ENCODE results near the gene NKX2-4.

GRCh38 chr20:21389368-21389767 lies 8.0 kb downstream of the NKX2-4 start:
- TF ChIP-seq PRDM2 (tag by site-specific recombination; IDR thresholded peaks at IDR 0.05; ENCODE audit: borderline replicate concordance), result no peak
- no peak for TF ChIP-seq CTCF (tag by site-specific recombination; IDR thresholded peaks at IDR 0.05)
- no peak for TF ChIP-seq ZNF518A (tag by site-specific recombination; conservative IDR thresholded peaks at IDR 0.05; ENCODE audit: low read depth)
- TF ChIP-seq MYNN (tag by site-specific recombination; IDR thresholded peaks at IDR 0.05; ENCODE audit: borderline replicate concordance), result no peak
- TF ChIP-seq PBX3 (CRISPR knock-in tag; IDR thresholded peaks at IDR 0.05), result no peak
- no peak for TF ChIP-seq ZNF146 (tag by site-specific recombination; IDR thresholded peaks at IDR 0.05)
- TF ChIP-seq ZNF366 (tag by site-specific recombination; conservative IDR thresholded peaks at IDR 0.05), result no peak
